NB4 (cell line): ENCODE data around the gene RAD51B.
"Not testable (repeated sequence)": the region's sequence is repeated elsewhere in the genome, so short reads cannot be mapped to it uniquely, and the experiment has no call there.

Source experiments
- CTCF ChIP-seq: IDR thresholded peaks from one replicate; pipeline ENCODE4 v1.5.1; 2012; ENCODE audit warnings: low read depth, low read length
- MAX ChIP-seq: IDR thresholded peaks from 2 replicates; pipeline ENCODE4 v1.6.1; 2011; ENCODE audit warnings: low read depth, low read length
- MYC ChIP-seq: IDR thresholded peaks from 2 replicates; pipeline ENCODE4 v1.6.1; 2011; ENCODE audit warnings: low read depth, low read length
- POLR2A ChIP-seq: IDR thresholded peaks from 2 replicates; pipeline ENCODE4 v1.6.1; 2011; ENCODE audit warnings: mild to moderate bottlenecking; ENCODE audit not compliant: insufficient read length; ENCODE audit errors: extremely low read depth

- not testable (repeated sequence) for TF ChIP-seq CTCF, POLR2A, MAX, MYC
Observed at GRCh38 chr14:68698773-68699172, 879.2 kb downstream of the RAD51B start.
